ENCODE results near the gene NPTX1. TPM values are rescaled to one million over a fixed set of nuclear protein-coding genes. Genes with fewer than 3 reads are reported as not detected.

Gene NPTX1
- 0.84 and 1.4 TPM in 2 replicates for total RNA-seq (2014; rRNA removed; shearing (Covaris generic))
- polyA plus RNA-seq (2015; cell fraction: cytosol; rRNA removed): 1.2 and 1.6 TPM in 2 replicates
- 1.1 and 1.6 TPM in 2 replicates for polyA plus RNA-seq (2015; cell fraction: nucleus; rRNA removed)

- DNase-seq (ENCODE audit: low read depth): no peak
Observed at GRCh38 chr17:80475910-80476876, at the start of gene NPTX1. TSS of gene NPTX1 (minus strand) at chr17:80476607. CDS start at chr17:80476446, 161 bp downstream.

- DNase-seq (ENCODE audit: low read depth): no peak
Observed at GRCh38 chr17:80523956-80524712, 47.7 kb upstream of the NPTX1 start.

- DNase-seq (ENCODE audit: low read depth): no peak
Observed at GRCh38 chr17:80523054-80523744, 46.8 kb upstream of the NPTX1 start.

- no peak for DNase-seq (ENCODE audit: low read depth)
Observed at GRCh38 chr17:80520810-80521455, 44.5 kb upstream of the NPTX1 start.

- DNase-seq (ENCODE audit: low read depth): no peak
Observed at GRCh38 chr17:80519091-80519781, 42.8 kb upstream of the NPTX1 start.

GRCh38 chr17:80518392-80518791 lies 42.0 kb upstream of the NPTX1 start:
- no peak for DNase-seq (ENCODE audit: low read depth)

- no peak for DNase-seq (ENCODE audit: low read depth)
Observed at GRCh38 chr17:80517641-80518040, 41.2 kb upstream of the NPTX1 start.

GRCh38 chr17:80516171-80516932 lies 39.9 kb upstream of the NPTX1 start:
- DNase-seq (ENCODE audit: low read depth): no peak

GRCh38 chr17:80513892-80514291 lies 37.5 kb upstream of the NPTX1 start:
- peak; percentile 19 for DNase-seq (ENCODE audit: low read depth)

GRCh38 chr17:80513201-80513600 lies 36.8 kb upstream of the NPTX1 start:
- no peak for DNase-seq (ENCODE audit: low read depth)

GRCh38 chr17:80512233-80512632 lies 35.8 kb upstream of the NPTX1 start:
- peak; percentile 66 for DNase-seq (ENCODE audit: low read depth)

- no peak for DNase-seq (ENCODE audit: low read depth)
Observed at GRCh38 chr17:80511222-80512180, 35.1 kb upstream of the NPTX1 start.

GRCh38 chr17:80510772-80511171 lies 34.4 kb upstream of the NPTX1 start:
- DNase-seq (ENCODE audit: low read depth): no peak

GRCh38 chr17:80510132-80510531 lies 33.7 kb upstream of the NPTX1 start:
- DNase-seq (ENCODE audit: low read depth): no peak

- no peak for DNase-seq (ENCODE audit: low read depth)
Observed at GRCh38 chr17:80509311-80509710, 32.9 kb upstream of the NPTX1 start.

- DNase-seq (ENCODE audit: low read depth): no peak
Observed at GRCh38 chr17:80507965-80508364, 31.6 kb upstream of the NPTX1 start.

GRCh38 chr17:80507177-80507576 lies 30.8 kb upstream of the NPTX1 start:
- DNase-seq (ENCODE audit: low read depth): peak; percentile 14

GRCh38 chr17:80504686-80505413 lies 28.4 kb upstream of the NPTX1 start:
- no peak for DNase-seq (ENCODE audit: low read depth)

Data from HT1080 (cell line).